Ovary (tissue), 3 donors: ENCODE data around the gene GPSM1.

Experiments used
- CTCF ChIP-seq, 3 donors: fragments of 450-650 bp in 2 of 3; fragments of 200-600 bp in 1 of 3; IDR thresholded peaks; one replicate each; pipeline versions ENCODE4 v1.5.1 to v1.8.0; 2016 to 2022; ENCODE audit warnings: antibody characterized with exemption in 3 of 3, mild to moderate bottlenecking in 1 of 3
- POLR2A ChIP-seq: fragments of 450-650 bp; IDR thresholded peaks from one replicate; pipeline ENCODE4 v1.6.1; 2017; ENCODE audit warnings: antibody characterized with exemption, mild to moderate bottlenecking, moderate library complexity
- donor health status: DM: no; HTN: no; CAD: no.

- TF ChIP-seq CTCF (IDR thresholded peaks at IDR 0.05) (no peak), POLR2A (no peak)
These were observed 51.6 kb downstream of the GPSM1 start for GRCh38 chr9:136379003-136379287.
